ENCODE measurements around the gene LIN52.

DNA sequence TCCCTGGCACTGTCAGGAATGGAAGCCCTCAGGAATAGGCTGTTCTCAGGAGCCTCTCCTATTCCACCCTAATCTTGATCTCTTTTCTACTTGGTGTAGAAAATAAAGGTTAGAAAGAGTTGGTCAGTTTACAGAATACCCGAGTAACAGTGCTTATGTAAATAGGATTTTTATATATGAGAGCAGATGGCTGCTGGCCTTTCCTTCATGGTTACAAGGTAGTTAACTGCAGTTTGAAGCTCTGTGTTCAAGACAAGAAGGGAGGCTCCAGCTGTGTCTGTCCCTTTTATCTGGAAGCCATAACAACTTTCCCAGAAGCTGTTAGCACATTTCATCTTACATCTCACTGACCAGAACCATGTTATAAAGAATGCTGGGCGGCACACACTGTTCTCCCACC is 42.5 kb upstream of the LIN52 start:
- TF ChIP-seq EZH2 (IDR thresholded peaks at IDR 0.05; ENCODE audit: low read depth, unreplicated experiment) (no peak), EZH2phosphoT487 (IDR thresholded peaks at IDR 0.05; ENCODE audit: unreplicated experiment) (no peak)
- TF ChIP-seq, protein P1, sequence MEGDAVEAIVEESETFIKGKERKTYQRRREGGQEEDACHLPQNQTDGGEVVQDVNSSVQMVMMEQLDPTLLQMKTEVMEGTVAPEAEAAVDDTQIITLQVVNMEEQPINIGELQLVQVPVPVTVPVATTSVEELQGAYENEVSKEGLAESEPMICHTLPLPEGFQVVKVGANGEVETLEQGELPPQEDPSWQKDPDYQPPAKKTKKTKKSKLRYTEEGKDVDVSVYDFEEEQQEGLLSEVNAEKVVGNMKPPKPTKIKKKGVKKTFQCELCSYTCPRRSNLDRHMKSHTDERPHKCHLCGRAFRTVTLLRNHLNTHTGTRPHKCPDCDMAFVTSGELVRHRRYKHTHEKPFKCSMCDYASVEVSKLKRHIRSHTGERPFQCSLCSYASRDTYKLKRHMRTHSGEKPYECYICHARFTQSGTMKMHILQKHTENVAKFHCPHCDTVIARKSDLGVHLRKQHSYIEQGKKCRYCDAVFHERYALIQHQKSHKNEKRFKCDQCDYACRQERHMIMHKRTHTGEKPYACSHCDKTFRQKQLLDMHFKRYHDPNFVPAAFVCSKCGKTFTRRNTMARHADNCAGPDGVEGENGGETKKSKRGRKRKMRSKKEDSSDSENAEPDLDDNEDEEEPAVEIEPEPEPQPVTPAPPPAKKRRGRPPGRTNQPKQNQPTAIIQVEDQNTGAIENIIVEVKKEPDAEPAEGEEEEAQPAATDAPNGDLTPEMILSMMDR (conservative IDR thresholded peaks at IDR 0.05; ENCODE audit: low read depth in 2 of 2), result no peak
- TF ChIP-seq, protein P2, sequence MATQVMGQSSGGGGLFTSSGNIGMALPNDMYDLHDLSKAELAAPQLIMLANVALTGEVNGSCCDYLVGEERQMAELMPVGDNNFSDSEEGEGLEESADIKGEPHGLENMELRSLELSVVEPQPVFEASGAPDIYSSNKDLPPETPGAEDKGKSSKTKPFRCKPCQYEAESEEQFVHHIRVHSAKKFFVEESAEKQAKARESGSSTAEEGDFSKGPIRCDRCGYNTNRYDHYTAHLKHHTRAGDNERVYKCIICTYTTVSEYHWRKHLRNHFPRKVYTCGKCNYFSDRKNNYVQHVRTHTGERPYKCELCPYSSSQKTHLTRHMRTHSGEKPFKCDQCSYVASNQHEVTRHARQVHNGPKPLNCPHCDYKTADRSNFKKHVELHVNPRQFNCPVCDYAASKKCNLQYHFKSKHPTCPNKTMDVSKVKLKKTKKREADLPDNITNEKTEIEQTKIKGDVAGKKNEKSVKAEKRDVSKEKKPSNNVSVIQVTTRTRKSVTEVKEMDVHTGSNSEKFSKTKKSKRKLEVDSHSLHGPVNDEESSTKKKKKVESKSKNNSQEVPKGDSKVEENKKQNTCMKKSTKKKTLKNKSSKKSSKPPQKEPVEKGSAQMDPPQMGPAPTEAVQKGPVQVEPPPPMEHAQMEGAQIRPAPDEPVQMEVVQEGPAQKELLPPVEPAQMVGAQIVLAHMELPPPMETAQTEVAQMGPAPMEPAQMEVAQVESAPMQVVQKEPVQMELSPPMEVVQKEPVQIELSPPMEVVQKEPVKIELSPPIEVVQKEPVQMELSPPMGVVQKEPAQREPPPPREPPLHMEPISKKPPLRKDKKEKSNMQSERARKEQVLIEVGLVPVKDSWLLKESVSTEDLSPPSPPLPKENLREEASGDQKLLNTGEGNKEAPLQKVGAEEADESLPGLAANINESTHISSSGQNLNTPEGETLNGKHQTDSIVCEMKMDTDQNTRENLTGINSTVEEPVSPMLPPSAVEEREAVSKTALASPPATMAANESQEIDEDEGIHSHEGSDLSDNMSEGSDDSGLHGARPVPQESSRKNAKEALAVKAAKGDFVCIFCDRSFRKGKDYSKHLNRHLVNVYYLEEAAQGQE (IDR thresholded peaks at IDR 0.05; ENCODE audit: unreplicated experiment), result no peak

Measured in GM23338 (cell line).